Dermis blood vessel endothelial cell (primary cell): Measurements from ENCODE around the gene NAV3. TPM values are rescaled to one million over a fixed set of nuclear protein-coding genes. Genes with fewer than 3 reads are reported as not detected.
"Not testable (repeated sequence)": the region's sequence is repeated elsewhere in the genome, so short reads cannot be mapped to it uniquely, and the experiment has no call there.

Experiments
- DNase-seq: peaks from one replicate; pipeline ENCODE4 v3.0.0; 2010
- total RNA-seq: library from RNA; depleted of rRNA; stranded (reverse); fragments of >200 nt; gene quantifications from 2 replicates; pipeline ENCODE4 v1.2.3, GENCODE V29; 2014

NAV3 gene
- total RNA-seq, 1 donor from 2014 or later = 5.4 TPM

DNA sequence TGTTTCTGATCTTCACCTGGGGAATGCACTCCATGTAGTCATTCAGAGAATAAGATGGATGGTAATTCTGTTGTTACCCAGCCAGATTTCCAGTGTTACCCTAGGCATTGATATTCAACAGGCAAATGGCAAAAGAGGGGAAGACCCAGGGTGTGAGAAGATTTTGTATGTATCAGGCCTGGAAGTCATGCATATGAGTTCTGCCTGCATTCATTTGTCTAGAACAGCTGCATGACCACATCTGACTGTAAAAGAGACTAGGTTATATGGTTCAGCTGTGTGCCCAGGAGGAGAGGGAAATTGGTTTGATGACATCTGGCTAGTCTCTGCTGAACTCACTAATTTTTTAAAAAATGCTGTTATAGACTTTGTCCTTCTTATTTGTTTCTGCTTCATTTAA, 224.9 kb downstream of the NAV3 start:
- DNase-seq = no peak

DNA sequence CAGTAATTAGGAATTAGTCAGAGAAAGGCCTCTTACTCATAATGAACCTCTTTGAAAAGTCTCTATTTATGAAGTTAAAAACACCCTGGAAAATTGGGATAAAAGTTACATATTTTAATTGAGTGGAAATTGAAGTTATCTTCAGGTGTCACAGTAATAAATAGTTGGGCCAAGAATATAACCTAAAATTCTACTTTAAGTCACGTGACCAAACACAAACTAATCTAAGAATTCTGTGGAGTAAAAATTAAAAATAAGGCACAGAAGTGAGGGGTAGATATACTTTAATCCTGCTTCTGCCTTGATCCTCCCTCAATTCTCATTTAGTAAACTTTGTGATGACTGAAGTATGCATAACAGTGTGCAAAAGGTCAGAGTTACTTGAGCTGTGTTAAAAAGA, 226.4 kb downstream of the NAV3 start:
- DNase-seq = no peak

DNA sequence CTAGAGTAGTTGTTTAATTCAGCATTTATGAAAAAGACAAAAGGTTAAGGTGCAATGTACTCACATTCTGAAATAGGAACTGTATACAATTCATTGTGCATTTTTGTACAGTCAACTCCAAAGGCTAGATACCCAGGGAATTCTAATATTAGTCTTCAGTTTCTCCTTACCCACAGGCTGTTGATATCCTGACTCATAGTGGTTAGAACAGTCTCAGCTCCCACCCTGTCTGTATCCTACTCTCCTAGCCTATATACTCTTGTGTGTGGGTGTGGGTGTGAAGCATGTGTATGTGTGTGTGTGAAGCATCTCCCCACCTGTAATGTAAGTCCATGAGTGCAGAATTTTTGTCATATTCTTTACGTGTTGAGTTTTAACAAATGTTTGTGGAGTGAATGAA, 229.5 kb downstream of the NAV3 start:
- no peak for DNase-seq

DNA sequence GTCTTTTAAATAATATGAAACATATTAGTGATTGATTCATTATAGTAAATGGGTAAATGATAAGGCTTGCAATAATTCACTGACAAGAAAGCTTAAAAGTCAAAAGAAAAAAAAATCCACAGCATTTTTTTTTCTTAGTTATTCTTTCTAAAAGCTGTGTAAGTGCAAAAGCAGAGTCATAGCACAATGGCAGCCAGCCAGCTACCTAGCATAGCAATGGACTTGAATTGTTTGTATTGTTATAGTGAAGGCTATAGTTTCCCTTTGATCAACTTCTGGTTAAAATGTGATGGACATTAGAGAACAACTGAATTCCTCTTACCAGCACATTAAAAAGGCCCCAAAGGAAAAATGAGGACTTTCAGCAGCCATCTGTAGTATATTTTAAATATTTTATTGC, 232.1 kb downstream of the NAV3 start:
- peak; percentile 90 for DNase-seq

DNA sequence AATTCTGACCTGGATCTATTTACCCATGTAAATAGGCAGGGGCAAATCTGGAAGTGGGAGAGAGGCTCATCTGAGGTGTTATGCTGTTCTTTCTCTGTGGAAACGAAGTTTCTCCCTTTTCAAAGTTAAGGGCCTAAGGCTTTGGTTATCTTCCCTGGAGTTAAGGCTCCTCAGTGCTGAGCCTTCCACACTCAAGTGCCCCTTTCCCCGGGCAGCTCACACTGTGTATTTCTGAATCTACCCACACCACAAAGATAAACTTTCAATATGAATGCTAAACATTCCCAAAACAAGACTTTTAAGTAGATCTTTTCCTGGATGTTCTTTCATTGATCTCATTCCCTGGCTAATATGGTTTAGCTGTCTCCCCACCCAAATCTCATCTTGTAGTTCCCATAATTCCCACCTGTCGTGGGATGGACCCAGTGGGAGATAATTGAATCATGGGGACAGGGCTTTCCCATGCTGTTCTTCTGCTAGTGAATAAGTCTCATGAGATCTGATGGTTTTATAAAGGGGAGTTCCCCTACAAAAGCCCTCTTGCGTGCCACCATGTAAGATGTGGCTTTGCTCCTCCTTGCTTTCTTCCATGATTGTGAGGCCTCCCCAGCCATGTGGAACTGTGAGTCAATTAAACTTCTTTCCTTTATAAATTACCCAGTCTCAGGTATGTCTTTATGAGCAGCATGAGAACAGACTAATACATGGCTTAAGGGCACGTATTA, 251.1 kb downstream of the NAV3 start:
- no peak for DNase-seq

DNA sequence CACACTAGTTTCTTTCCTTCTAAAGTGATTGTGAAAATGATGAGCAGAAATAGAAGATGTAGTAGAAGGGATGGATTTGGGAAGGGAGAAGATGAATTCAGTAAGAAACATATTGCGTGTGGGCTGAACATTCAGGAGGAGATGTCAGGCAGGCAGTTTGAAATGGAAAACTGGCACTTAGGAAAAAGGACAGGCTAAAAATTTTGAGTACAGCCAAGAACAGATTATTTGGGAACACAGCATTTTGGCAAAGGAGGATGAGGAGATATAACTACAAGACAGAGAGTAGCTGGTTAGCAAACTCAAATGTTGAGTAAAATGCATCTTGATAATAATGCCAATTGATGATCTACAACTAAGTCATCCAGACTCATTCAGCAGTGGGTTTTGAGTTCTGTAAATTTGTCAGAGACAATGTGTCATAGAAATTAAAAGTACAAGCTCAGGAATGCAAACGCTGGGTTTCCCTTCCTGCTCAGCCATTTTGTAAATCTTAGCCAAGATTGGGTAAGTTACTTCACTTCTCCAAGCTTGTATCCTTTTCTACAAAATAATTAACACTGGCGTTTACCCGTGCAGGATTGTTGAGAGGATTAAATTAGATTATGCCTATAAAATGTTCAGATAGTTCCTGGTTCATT, 255.0 kb downstream of the NAV3 start:
- DNase-seq = peak; percentile 10

DNA sequence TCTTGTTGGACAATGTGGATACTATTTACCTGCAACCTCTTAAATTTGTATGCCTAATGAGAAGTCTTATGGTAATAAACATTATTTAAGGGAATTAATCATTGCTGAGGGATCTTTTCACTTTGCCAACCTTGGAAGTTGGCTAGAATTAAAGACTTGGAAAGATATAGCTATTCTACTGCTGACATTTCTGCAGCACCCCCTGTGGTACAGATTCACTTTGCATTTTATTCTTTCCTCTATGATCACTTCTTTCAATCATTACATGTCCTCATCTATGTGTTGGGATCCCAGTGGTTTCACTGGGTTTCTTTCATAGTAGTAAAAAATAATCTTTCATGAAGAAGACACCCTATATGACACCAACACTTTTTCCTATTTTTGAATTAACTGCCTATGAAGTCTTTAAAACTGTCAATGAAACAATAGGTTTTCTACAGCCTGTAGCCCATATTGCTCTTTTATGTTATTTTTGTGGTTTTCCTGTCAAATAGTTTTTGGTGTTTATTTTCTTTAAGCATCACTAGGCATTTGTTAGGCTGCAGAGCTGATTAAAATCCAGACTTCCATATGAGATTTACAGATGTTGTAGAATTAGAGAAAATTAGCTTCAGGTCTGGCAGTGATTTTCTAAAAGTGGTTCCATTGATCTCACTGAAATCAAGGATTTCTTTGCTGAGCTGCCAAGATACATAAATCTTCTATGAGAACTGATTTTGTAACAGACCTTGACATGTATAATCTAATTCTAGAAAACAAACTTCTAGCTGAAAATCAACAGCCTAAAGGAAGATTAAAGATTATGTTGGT, 256.1 kb downstream of the NAV3 start:
- DNase-seq = peak; percentile 18

DNA sequence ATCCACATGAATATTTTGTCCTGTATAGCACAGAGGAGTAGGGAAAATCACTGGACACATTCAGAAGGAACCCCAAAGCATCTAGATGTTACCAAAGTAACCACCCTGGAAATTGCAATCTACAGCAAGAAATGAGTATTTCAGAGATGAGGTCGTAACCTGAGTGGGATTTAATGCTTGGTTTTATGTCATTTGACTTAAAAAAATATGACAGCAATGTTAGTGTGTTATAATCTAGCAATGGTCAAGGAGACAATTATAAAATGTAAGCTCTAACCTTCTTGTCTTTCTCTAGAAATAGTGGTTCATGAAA, 256.6 kb downstream of the NAV3 start:
- DNase-seq = no peak

DNA sequence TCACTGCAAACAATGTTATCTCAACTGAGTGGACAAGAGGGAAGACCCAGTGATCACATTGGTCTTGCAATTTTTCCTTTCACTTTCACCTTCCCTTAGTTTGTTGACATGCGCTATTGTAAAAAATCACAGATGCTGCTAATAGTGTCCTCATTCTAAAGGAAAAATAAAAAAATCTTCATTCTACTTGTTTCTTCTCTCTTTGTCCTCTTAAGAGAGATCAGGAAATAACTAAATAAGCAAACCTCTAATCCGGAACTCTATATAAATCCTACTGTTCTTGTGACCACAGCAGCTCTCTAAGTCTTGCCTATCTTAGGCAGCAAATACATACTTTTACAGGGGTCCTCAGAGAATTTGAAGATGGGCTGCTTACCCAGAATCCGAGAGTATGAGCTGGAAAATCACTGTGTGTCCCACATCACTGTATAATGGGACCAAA, 257.7 kb downstream of the NAV3 start:
- peak; percentile 61 for DNase-seq

DNA sequence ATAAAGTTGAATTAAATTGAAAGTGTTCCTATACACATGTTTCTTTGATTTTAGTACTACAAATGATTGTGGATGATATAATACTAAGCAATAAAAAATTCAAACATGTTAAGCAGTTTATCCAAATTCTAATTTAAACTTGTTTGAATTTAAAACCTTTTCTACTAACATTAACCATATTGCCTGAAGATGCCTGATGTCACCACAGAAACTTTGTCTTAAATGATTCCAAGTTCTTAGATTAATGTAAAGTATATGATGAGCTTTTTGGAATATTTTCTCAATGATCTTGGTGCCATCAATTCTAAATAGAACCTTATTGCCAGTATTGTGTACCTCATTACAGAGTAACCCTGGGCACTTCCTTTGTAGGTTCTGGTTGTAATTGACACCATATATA, 259.6 kb downstream of the NAV3 start:
- no peak for DNase-seq

DNA sequence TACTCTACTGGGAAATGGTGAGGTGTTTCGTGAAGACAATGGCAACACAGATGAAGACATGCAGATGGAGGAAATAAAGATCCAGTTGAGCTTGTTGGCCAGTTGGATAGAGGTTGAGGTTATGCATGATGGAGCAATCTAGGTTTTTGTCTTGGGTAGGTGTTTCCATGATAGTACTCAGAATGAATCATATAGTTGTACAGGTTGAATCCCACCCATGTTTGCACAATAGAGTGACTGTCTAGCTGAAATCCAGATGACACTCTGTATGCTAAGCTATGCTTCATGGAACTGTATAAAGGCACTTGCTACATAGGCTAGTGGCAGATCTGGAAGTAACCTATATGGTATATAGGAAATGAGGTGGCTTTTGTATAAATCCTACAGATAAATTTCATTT, 264.9 kb downstream of the NAV3 start:
- no peak for DNase-seq

DNA sequence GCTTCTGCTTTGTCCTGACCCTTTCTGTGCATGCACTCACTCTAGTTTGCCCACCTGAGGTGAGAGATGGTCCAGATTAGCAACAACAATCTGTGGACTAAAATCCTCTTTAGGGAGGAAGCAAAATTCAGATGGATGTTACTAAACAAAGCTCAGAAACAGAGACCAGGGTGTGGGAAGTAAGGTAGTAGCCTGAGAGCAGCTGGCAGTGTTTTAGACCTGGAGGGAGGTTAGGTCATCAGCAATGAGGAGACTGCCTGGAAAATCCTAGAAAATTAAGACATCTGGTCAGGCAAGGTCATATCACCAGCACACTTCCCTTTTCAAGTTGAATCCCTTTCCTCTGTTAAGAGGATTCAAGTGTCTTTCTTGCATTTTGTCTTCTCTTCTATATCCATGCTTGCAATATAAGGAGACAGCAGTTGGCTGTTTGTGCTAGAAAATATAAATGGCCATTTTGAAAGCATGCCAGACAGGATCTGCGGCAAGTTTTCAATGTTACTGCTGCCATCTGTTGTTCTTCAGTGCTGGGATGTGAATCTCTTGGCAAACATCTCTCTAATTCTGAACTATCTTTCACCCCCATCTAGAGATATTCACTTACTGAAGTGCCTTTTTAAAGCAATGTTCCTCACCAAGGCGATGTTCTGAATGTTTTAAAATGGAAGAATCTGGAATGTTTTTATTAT, 266.4 kb downstream of the NAV3 start:
- peak; percentile 22 for DNase-seq

DNA sequence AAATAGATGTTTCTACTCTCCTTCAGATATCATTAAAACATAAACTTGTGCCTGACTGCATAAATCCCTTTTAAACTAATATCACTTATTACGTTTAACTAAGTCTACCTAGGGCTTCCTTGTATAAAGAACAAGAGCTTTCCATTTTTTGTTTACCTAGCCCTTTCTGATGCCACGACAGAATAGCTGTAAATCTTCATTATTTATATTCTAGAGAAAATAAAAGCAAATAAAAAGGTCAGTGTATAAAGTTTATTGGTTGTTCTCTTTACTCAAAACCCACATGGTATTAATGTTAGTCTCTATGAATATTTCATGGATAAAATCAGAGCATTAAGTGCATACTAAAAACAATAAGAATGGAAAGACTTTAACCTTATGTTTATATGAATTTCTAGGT, 269.1 kb downstream of the NAV3 start:
- DNase-seq = no peak

DNA sequence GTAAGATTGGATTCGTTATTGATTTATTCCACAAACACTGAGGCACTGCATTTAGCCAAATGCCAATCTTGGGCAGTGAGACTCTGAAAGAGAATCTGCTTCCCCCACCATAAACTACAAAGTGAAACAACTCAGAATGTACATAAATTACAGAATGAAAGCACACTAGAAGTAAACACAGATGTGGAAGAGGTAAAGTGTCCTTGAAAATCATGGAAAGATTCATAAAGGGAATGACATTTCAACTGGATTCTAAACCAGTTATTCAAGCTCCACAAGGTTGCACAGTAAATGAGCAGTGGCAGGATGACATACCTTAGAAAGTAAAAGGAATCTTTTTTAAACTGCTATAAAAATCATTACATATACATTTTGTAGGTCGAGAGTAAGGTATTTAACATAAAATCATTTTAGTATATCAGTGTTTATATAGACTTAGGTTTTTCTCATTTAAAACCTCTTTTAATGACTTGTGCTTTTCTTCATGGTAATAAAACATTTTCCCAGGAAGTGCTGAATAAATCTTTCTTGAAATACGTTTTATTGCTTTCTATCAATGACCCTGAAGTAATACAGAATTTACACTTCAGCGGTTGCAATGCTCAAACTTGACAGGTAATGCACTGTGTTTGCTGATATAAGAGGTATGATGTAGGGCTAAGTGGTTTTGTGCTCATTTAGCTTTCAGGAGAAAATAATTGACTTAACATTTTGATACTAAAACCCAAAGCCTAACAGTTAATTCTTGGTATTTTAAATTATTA, 270.6 kb downstream of the NAV3 start:
- DNase-seq = no peak

DNA sequence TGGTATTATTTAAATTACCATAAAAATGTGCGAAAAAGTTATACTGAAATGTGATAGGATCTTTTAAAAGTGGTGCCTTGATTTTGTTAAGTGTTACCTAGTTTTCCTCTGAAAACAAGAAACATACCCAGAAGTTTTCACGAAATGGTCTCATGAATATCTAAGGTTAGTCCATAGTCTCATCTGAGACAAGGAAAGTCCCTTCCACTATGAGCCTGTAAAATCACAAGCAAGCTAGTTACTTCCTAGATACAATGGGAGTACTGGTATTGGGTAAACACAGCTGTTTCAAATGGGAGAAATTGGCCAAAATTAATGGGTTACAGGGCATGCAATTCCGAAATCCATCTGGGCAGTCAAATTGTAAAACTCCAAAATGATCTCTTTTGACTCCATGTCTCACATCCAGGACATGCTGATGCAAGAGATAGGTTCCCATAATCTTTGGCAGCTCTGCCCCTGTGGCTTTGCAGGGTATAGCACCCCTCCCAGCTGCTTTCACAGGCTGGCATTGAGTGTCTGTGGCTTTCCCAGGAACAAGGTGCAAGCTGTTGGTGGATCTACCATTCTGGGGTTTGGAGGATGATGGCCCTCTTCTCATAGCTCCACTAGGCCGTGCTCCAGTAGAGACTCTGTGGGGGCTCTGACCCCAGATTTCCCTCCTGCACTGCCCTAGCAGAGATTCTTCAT, 271.4 kb downstream of the NAV3 start:
- no peak for DNase-seq

DNA sequence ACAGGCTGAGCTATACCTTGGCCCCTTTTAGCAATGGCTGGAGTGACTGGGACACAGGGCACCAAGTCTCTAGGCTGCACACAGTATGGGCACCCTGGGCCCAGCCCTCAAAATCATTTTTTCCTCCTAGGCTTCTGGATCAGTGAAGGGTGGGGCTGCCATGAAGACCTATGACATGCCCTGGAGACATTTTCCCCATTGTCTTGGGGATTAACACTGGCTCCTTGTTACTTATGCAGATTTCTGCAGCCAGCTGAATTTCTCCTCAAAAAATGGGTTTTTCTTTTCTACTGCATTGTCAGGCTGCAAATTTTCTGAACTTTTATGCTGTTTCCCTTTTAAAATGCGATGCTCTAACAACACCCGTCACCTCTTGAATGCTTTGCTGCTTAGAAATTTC, 272.1 kb downstream of the NAV3 start:
- not testable (repeated sequence) for DNase-seq

DNA sequence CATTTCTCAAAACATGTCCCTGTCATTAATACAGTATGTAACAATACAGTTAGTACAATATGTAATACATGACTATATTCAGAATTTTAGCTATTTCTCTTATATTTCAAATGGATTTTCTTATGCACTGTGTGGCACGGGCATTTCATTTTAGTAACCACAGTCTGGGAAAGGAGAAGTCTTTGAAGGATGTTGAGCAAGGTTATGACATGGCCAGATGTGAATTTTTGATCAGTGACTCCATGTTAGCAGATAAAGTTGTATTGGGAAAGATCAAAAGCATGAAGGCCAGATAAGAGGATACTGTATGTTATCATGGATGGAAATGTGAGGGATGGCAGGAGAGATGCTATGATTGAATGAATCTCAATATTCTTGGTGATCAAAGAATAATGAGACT, 285.2 kb downstream of the NAV3 start:
- no peak for DNase-seq

DNA sequence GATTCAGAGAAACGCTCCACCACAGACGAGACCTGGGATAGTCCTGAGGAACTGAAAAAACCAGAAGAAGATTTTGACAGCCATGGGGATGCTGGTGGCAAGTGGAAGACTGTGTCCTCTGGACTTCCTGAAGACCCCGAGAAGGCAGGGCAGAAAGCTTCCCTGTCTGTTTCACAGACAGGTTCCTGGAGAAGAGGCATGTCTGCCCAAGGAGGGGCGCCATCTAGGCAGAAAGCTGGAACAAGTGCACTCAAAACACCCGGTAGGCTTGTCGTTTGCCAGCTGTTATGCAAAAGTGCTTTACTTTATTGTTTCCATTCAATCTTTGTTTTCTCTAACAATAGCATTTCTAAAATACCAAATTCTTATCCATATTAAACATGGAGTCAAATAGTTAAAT, 287.3 kb downstream of the NAV3 start:
- DNase-seq = no peak

DNA sequence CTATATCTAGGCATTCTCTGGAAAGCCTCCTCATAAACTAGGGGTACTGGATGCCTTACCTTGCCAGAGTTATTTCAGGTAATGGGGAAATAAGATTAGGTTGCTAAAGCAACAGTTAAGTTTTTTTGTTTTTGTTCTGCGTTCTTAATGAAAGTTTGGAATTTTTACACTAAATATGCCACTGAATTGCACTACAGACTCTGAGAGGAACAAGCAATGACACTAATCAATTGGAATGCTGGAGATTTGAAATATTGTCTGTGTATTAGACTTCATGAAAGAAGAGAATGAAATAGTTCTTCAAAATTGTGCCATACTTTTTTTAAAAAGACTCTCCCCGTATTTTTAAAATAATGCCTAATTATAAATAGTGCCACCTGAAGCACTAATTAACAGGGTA, 287.8 kb downstream of the NAV3 start:
- no peak for DNase-seq

DNA sequence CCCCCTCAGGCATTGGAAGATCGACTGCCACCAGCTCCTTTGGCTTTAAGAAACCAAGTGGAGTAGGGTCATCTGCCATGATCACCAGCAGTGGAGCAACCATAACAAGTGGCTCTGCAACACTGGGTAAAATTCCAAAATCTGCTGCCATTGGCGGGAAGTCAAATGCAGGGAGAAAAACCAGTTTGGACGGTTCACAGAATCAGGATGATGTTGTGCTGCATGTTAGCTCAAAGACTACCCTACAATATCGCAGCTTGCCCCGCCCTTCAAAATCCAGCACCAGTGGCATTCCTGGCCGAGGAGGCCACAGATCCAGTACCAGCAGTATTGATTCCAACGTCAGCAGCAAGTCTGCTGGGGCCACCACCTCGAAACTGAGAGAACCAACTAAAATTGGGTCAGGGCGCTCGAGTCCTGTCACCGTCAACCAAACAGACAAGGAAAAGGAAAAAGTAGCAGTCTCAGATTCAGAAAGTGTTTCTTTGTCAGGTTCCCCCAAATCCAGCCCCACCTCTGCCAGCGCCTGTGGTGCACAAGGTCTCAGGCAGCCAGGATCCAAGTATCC, 288.7 kb downstream of the NAV3 start:
- no peak for DNase-seq

DNA sequence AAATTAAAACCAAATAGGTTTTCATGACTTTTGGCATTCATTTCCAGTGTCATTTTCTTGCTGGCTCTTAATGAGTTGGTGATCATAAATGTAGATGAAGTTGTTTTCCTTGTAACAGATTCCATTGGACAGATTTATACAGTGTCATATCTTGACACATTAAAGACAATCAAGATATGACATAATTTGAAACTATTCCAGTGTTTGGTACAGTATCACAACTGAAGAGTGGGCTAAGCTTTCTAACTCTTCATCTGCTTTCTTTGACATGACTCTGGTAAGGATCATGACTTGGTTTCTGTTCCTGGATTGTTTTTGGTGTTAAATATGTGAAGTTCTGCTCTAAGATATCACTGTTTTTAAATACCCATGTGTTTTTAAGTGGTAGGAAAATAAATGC, 289.6 kb downstream of the NAV3 start:
- DNase-seq = no peak
